ENCODE results near the gene IGSF21.
"Not testable (repeated sequence)": the region's sequence is repeated elsewhere in the genome, so short reads cannot be mapped to it uniquely, and the experiment has no call there.

Gene IGSF21

GRCh38 chr1:18157352-18157751 lies 49.8 kb downstream of the IGSF21 start:
- Histone ChIP-seq H3K36me3 (no peaks in the 10 kb centered on the region), H3K9me3 (ENCODE audit: severe bottlenecking) (no peaks in the 10 kb centered on the region), H3K27ac (no peak overlapping the region), H3K4me3 (ENCODE audit: low read depth, low read length) (no peak overlapping the region), H3K27me3 (ENCODE audit: insufficient read depth, low read depth, severe bottlenecking) (no peaks in the 10 kb centered on the region)
- no peak for DNase-seq
- no peak for TF ChIP-seq CTCF (IDR thresholded peaks at IDR 0.05; ENCODE audit: low read depth, low read length)

- no peak for DNase-seq
- H3K4me3 ChIP-seq (ENCODE audit: low read depth, low read length) = no peak overlapping the region
Measured at GRCh38 chr1:18157968-18158367, 50.4 kb downstream of the IGSF21 start.

GRCh38 chr1:18158714-18159113 lies 51.1 kb downstream of the IGSF21 start:
- Histone ChIP-seq H3K9me3 (ENCODE audit: severe bottlenecking) (no peaks in the 10 kb centered on the region), H3K4me3 (ENCODE audit: low read depth, low read length) (no peak overlapping the region), H3K27me3 (ENCODE audit: insufficient read depth, low read depth, severe bottlenecking) (no peaks in the 10 kb centered on the region), H3K27ac (no peak overlapping the region), H3K36me3 (no peaks in the 10 kb centered on the region)
- no peak for TF ChIP-seq CTCF (IDR thresholded peaks at IDR 0.05; ENCODE audit: low read depth, low read length)
- DNase-seq = no peak

More at GRCh38 chr1:18157968-18158367, 50.4 kb downstream of the IGSF21 start:
- no peak for TF ChIP-seq CTCF (IDR thresholded peaks at IDR 0.05; ENCODE audit: low read depth, low read length)
- Histone ChIP-seq H3K36me3 (no peaks in the 10 kb centered on the region), H3K9me3 (ENCODE audit: severe bottlenecking) (no peaks in the 10 kb centered on the region), H3K27me3 (ENCODE audit: insufficient read depth, low read depth, severe bottlenecking) (no peaks in the 10 kb centered on the region), H3K27ac (no peak overlapping the region)

- no peak for TF ChIP-seq CTCF (IDR thresholded peaks at IDR 0.05; ENCODE audit: low read depth, low read length)
- H3K4me3 ChIP-seq (ENCODE audit: low read depth, low read length) = no peak overlapping the region
- H3K36me3 ChIP-seq = no peaks in the 10 kb centered on the region
- H3K27me3 ChIP-seq (ENCODE audit: insufficient read depth, low read depth, severe bottlenecking) = no peaks in the 10 kb centered on the region
- H3K27ac ChIP-seq = no peak overlapping the region
- H3K9me3 ChIP-seq (ENCODE audit: severe bottlenecking) = no peaks in the 10 kb centered on the region
- no peak for DNase-seq
Measured at GRCh38 chr1:18160290-18160942, 52.8 kb downstream of the IGSF21 start.

GRCh38 chr1:18161690-18162089 lies 54.1 kb downstream of the IGSF21 start:
- Histone ChIP-seq H3K36me3 (no peaks in the 10 kb centered on the region), H3K4me3 (ENCODE audit: low read depth, low read length) (no peak overlapping the region), H3K27ac (no peak overlapping the region), H3K9me3 (ENCODE audit: severe bottlenecking) (no peaks in the 10 kb centered on the region), H3K27me3 (ENCODE audit: insufficient read depth, low read depth, severe bottlenecking) (no peaks in the 10 kb centered on the region)
- no peak for DNase-seq
- TF ChIP-seq CTCF (IDR thresholded peaks at IDR 0.05; ENCODE audit: low read depth, low read length) = no peak

- not testable (repeated sequence) for H3K27me3 ChIP-seq (ENCODE audit: insufficient read depth, low read depth, severe bottlenecking)
Measured at GRCh38 chr1:18165640-18166039, 58.0 kb downstream of the IGSF21 start.

More at GRCh38 chr1:18165640-18166039, 58.0 kb downstream of the IGSF21 start:
- DNase-seq; H3K4me3 ChIP-seq (ENCODE audit: low read depth, low read length); H3K36me3 ChIP-seq; H3K9me3 ChIP-seq (ENCODE audit: severe bottlenecking); H3K27ac ChIP-seq: not testable (repeated sequence)

Measured in WERI-Rb-1 (cell line).